ENCODE data around the gene PRKX. TPM values are rescaled to one million over a fixed set of nuclear protein-coding genes. Genes with fewer than 3 reads are reported as not detected.
"Not testable (repeated sequence)": the region's sequence is repeated elsewhere in the genome, so short reads cannot be mapped to it uniquely, and the experiment has no call there.

The PRKX gene
- total and polyA plus RNA-seq, 2 donors from 2014 or later = 7.7 to 116 TPM

DNA sequence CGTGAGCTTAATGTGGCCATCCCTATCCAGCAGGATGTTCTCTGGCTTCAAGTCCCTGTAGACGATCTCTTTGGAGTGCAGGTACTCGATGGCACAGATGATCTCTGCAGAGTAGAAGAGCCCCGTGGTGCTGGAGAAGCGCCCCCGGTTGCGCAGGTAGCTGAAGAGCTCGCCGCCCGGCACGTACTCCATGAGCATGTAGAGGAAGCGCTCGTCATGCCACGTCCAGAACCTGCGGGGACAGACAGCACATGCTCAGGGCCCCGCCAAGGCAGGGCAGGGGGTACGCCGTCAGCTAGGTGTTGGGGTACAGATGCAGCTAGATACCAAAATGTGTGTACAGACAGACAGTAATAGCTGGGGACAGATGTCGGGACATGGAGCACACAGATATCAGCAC, 58.3 kb downstream of the PRKX start:
- intact Hi-C loops (cut with DNase I) = no loop called here
- Histone ChIP-seq H3K4me3 (ENCODE audit: low read length in 3 of 3) (no peak overlapping the region), H3K36me3 (ENCODE audit: control insufficient read depth in 2 of 3, insufficient read depth in 3 of 3, low read length in 3 of 3) (peaks cover 0 to 2% (median 0%) of the 10 kb centered on the region in 3 donors), H3K27ac (ENCODE audit: low read depth in 2 of 2, low read length in 2 of 2) (no peak overlapping the region), H3K4me1 (ENCODE audit: control insufficient read depth in 2 of 3, insufficient read depth in 2 of 3, low read depth in 1 of 3, low read length in 3 of 3) (no peaks in the 10 kb centered on the region), H3K9me3 (ENCODE audit: control insufficient read depth in 2 of 3, insufficient read depth in 1 of 3, low read length in 3 of 3) (no peaks in the 10 kb centered on the region), H3K9ac (ENCODE audit: low read length in 3 of 3) (no peak overlapping the region), H3K27me3 (ENCODE audit: control insufficient read depth, insufficient read depth, low read length) (no peaks in the 10 kb centered on the region)
- FAIRE-seq = no peak
- DNase-seq = peak in 1 of 5 donors; percentile 80
- TF ChIP-seq, protein P1, sequence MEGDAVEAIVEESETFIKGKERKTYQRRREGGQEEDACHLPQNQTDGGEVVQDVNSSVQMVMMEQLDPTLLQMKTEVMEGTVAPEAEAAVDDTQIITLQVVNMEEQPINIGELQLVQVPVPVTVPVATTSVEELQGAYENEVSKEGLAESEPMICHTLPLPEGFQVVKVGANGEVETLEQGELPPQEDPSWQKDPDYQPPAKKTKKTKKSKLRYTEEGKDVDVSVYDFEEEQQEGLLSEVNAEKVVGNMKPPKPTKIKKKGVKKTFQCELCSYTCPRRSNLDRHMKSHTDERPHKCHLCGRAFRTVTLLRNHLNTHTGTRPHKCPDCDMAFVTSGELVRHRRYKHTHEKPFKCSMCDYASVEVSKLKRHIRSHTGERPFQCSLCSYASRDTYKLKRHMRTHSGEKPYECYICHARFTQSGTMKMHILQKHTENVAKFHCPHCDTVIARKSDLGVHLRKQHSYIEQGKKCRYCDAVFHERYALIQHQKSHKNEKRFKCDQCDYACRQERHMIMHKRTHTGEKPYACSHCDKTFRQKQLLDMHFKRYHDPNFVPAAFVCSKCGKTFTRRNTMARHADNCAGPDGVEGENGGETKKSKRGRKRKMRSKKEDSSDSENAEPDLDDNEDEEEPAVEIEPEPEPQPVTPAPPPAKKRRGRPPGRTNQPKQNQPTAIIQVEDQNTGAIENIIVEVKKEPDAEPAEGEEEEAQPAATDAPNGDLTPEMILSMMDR (IDR thresholded peaks at IDR 0.05; ENCODE audit: borderline replicate concordance, extremely low read depth, insufficient read depth) = no peak

DNA sequence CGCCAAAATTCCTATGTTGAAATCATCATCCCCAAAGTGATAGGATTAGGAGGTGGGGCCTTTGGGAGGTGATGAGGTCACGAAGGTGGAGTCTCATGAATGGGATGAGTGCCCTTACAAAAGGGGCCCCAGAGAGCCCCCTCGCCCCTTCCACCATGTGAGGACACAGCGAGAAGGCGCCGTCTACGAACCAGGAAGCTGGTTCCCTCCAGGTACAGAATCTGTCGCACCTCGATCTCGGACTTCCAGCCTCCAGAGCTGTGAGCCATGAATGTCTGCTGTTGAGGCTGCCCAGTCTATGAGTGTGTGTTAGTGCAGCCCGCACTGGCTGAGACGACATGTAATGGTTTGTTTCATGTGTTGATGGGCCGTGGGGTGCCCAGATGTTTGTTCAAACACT, 60.3 kb downstream of the PRKX start:
- Histone ChIP-seq H3K9me3 (ENCODE audit: control insufficient read depth in 2 of 3, insufficient read depth in 1 of 3, low read length in 3 of 3) (no peaks in the 10 kb centered on the region), H3K9ac (ENCODE audit: low read length in 3 of 3) (no peak overlapping the region), H3K36me3 (ENCODE audit: control insufficient read depth in 2 of 3, insufficient read depth in 3 of 3, low read length in 3 of 3) (peaks cover 0 to 2% (median 0%) of the 10 kb centered on the region in 3 donors), H3K4me1 (ENCODE audit: control insufficient read depth in 2 of 3, insufficient read depth in 2 of 3, low read depth in 1 of 3, low read length in 3 of 3) (no peaks in the 10 kb centered on the region), H3K27ac (ENCODE audit: low read depth in 2 of 2, low read length in 2 of 2) (no peak overlapping the region), H3K27me3 (ENCODE audit: control insufficient read depth, insufficient read depth, low read length) (no peaks in the 10 kb centered on the region), H3K4me3 (ENCODE audit: low read length in 3 of 3) (no peak overlapping the region)
- DNase-seq = no peak
- intact Hi-C loops (cut with DNase I) = no loop called here
- TF ChIP-seq, protein P1 (IDR thresholded peaks at IDR 0.05; ENCODE audit: borderline replicate concordance, extremely low read depth, insufficient read depth) = no peak
- no peak for FAIRE-seq

- H3K4me3 ChIP-seq (ENCODE audit: low read length in 3 of 3) = no peak overlapping the region
- H3K9me3 ChIP-seq (ENCODE audit: control insufficient read depth in 2 of 3, insufficient read depth in 1 of 3, low read length in 3 of 3) = no peaks in the 10 kb centered on the region
- no peak overlapping the region for H3K27ac ChIP-seq (ENCODE audit: low read depth in 2 of 2, low read length in 2 of 2)
- TF ChIP-seq, protein P1 (IDR thresholded peaks at IDR 0.05; ENCODE audit: borderline replicate concordance, extremely low read depth, insufficient read depth) = peak; percentile 38
- FAIRE-seq (peak; percentile 97), DNase-seq (peak in 2 of 5 donors; percentile 10 to 35)
- no peak overlapping the region for H3K9ac ChIP-seq (ENCODE audit: low read length in 3 of 3)
- peaks cover 0 to 2% (median 0%) of the 10 kb centered on the region in 3 donors for H3K36me3 ChIP-seq (ENCODE audit: control insufficient read depth in 2 of 3, insufficient read depth in 3 of 3, low read length in 3 of 3)
- intact Hi-C loops (cut with DNase I) = no loop called here
- H3K4me1 ChIP-seq (ENCODE audit: control insufficient read depth in 2 of 3, insufficient read depth in 2 of 3, low read depth in 1 of 3, low read length in 3 of 3) = no peaks in the 10 kb centered on the region
- H3K27me3 ChIP-seq (ENCODE audit: control insufficient read depth, insufficient read depth, low read length) = no peaks in the 10 kb centered on the region
Measured at GRCh38 chrX:3651277-3651676, 62.2 kb downstream of the PRKX start.

DNA sequence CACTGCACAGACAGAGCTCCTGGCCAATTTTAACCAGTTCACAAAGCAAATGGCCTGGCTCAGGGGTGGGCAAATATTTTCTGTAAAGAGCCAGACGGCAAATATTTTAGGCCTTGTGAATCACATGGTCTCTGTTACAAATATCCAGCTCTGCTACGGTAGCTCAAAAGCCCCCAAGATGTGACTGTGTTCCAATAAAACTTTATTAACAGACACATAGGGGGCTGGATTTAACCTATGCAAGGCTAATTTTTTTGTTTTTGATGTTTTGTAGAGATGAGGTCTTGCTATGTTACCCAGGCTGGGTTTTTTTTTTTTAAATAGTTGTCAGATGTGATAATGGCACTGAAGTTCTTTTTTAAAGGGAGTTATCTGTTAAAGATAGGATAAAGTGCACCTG, 65.4 kb downstream of the PRKX start:
- intact Hi-C loops (cut with DNase I) = no loop called here
- H3K9me3 ChIP-seq (ENCODE audit: control insufficient read depth in 2 of 3, insufficient read depth in 1 of 3, low read length in 3 of 3) = no peaks in the 10 kb centered on the region

GRCh38 chrX:3639858-3640631, 73.4 kb downstream of the PRKX start:
- H3K27ac ChIP-seq (ENCODE audit: low read depth in 2 of 2, low read length in 2 of 2); DNase-seq; H3K27me3 ChIP-seq (ENCODE audit: control insufficient read depth, insufficient read depth, low read length); H3K36me3 ChIP-seq (ENCODE audit: control insufficient read depth in 2 of 3, insufficient read depth in 3 of 3, low read length in 3 of 3); H3K9ac ChIP-seq (ENCODE audit: low read length in 3 of 3); intact Hi-C loops (cut with DNase I); H3K9me3 ChIP-seq (ENCODE audit: control insufficient read depth in 2 of 3, insufficient read depth in 1 of 3, low read length in 3 of 3); H3K4me3 ChIP-seq (ENCODE audit: low read length in 3 of 3); FAIRE-seq; H3K4me1 ChIP-seq (ENCODE audit: control insufficient read depth in 2 of 3, insufficient read depth in 2 of 3, low read depth in 1 of 3, low read length in 3 of 3): not testable (repeated sequence)

More for the DNA sequence above, 65.4 kb downstream of the PRKX start:
- Histone ChIP-seq H3K27ac (ENCODE audit: low read depth in 2 of 2, low read length in 2 of 2) (no peak overlapping the region), H3K36me3 (ENCODE audit: control insufficient read depth in 2 of 3, insufficient read depth in 3 of 3, low read length in 3 of 3) (no peaks in the 10 kb centered on the region), H3K4me1 (ENCODE audit: control insufficient read depth in 2 of 3, insufficient read depth in 2 of 3, low read depth in 1 of 3, low read length in 3 of 3) (no peaks in the 10 kb centered on the region), H3K27me3 (ENCODE audit: control insufficient read depth, insufficient read depth, low read length) (no peaks in the 10 kb centered on the region), H3K4me3 (ENCODE audit: low read length in 3 of 3) (no peak overlapping the region), H3K9ac (ENCODE audit: low read length in 3 of 3) (no peak overlapping the region)
- FAIRE-seq = no peak
- TF ChIP-seq, protein P1 (IDR thresholded peaks at IDR 0.05; ENCODE audit: borderline replicate concordance, extremely low read depth, insufficient read depth) = no peak
- DNase-seq = no peak
